HCT116 (cell line): ENCODE measurements around the gene FRMPD1.

ENCODE experiments used
- EZH2 ChIP-seq: fragments of 200-600 bp; sonication (generic); IDR thresholded peaks from 2 replicates; pipeline ENCODE4 v1.6.1; 2017; ENCODE audit warnings: antibody characterized with exemption, mixed run types
- EZH2phosphoT487 ChIP-seq: fragments of 200-600 bp; IDR thresholded peaks from 2 replicates; pipeline ENCODE4 v1.6.1; 2018; ENCODE audit warnings: antibody characterized with exemption, borderline replicate concordance
- POLR2A ChIP-seq: IDR thresholded peaks from 2 replicates; pipeline ENCODE4 v1.7.0; 2011; ENCODE audit warnings: borderline replicate concordance; ENCODE audit not compliant: insufficient read depth, insufficient read length; ENCODE audit errors: extremely low read depth
- POLR2AphosphoS5 ChIP-seq: IDR thresholded peaks from 2 replicates; pipeline ENCODE4 v1.6.1; 2011; ENCODE audit warnings: mild to moderate bottlenecking, low read depth, low read length, moderate library complexity
- TF ChIP-seq, protein P1 (sequence below), 3 experiments: fragments of 200-600 bp in 1 of 3; sonication (generic) in 1 of 3; IDR thresholded peaks in 2 of 3; conservative IDR thresholded peaks in 1 of 3; 2 replicates each; pipeline ENCODE4 v1.5.1; 2012 to 2017; ENCODE audit warnings: low read depth in 2 of 3, low read length in 2 of 3, antibody characterized with exemption in 1 of 3, borderline replicate concordance in 1 of 3, control low read depth in 1 of 3, mild to moderate bottlenecking in 1 of 3, mixed read lengths in 1 of 3, mixed run types in 1 of 3, moderate library complexity in 1 of 3; ENCODE audit not compliant: insufficient read depth in 1 of 3

DNA sequence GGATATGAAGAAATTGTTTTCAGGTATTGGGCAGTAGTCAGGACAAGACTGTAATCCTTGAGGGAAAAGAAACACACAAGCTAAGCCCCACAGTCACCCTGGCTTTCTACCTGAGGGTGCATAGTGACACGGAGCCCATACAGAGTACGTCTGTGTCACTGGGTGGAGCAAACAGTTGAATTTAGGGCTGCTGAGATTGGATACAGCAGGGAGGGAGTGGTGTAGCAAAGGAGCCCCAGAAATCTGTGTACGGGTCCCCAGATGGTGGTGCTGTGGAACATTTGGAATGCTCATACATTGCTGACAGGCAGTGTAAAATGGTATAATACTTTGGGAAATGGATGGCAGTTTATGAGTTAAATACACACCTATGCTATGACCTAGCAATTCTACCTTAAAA is 108.0 kb downstream of the FRMPD1 start:
- TF ChIP-seq EZH2phosphoT487 (no peak), POLR2A (no peak), POLR2AphosphoS5 (no peak), EZH2 (no peak)
- TF ChIP-seq, protein P1, sequence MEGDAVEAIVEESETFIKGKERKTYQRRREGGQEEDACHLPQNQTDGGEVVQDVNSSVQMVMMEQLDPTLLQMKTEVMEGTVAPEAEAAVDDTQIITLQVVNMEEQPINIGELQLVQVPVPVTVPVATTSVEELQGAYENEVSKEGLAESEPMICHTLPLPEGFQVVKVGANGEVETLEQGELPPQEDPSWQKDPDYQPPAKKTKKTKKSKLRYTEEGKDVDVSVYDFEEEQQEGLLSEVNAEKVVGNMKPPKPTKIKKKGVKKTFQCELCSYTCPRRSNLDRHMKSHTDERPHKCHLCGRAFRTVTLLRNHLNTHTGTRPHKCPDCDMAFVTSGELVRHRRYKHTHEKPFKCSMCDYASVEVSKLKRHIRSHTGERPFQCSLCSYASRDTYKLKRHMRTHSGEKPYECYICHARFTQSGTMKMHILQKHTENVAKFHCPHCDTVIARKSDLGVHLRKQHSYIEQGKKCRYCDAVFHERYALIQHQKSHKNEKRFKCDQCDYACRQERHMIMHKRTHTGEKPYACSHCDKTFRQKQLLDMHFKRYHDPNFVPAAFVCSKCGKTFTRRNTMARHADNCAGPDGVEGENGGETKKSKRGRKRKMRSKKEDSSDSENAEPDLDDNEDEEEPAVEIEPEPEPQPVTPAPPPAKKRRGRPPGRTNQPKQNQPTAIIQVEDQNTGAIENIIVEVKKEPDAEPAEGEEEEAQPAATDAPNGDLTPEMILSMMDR (IDR thresholded peaks at IDR 0.05 in 2 of 3, conservative IDR thresholded peaks at IDR 0.05 in 1 of 3; ENCODE audit: borderline replicate concordance in 1 of 3, insufficient read depth in 1 of 3, low read depth in 2 of 3, low read length in 2 of 3): no peak
